ENCODE data around the gene HACE1.

- TF ChIP-seq, protein P1, sequence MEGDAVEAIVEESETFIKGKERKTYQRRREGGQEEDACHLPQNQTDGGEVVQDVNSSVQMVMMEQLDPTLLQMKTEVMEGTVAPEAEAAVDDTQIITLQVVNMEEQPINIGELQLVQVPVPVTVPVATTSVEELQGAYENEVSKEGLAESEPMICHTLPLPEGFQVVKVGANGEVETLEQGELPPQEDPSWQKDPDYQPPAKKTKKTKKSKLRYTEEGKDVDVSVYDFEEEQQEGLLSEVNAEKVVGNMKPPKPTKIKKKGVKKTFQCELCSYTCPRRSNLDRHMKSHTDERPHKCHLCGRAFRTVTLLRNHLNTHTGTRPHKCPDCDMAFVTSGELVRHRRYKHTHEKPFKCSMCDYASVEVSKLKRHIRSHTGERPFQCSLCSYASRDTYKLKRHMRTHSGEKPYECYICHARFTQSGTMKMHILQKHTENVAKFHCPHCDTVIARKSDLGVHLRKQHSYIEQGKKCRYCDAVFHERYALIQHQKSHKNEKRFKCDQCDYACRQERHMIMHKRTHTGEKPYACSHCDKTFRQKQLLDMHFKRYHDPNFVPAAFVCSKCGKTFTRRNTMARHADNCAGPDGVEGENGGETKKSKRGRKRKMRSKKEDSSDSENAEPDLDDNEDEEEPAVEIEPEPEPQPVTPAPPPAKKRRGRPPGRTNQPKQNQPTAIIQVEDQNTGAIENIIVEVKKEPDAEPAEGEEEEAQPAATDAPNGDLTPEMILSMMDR (IDR thresholded peaks at IDR 0.05 in 8 of 11, conservative IDR thresholded peaks at IDR 0.05 in 3 of 11), result no peak
- no peak for TF ChIP-seq POLR2A (IDR thresholded peaks at IDR 0.05)
These were observed 160.0 kb downstream of the HACE1 start for GRCh38 chr6:104699593-104700329.

Measured in spleen (tissue), 7 donors.